PC-9 (cell line): Measurements from ENCODE around the gene ACSS3. TPM values are rescaled to one million over a fixed set of nuclear protein-coding genes. Genes with fewer than 3 reads are reported as not detected.
"Not testable (repeated sequence)": the region's sequence is repeated elsewhere in the genome, so short reads cannot be mapped to it uniquely, and the experiment has no call there.

Source experiments
- BruUV-seq: library from RNA; stranded (reverse); fragments of 400-500 nt; replicated peaks from 2 replicates; lab custom pipeline; 2021; lab: Mats Ljungman, UMichigan
- CTCF ChIA-PET: fragments of 300-600 bp; sonication (Branson Sonifier 250); formaldehyde crosslinking; loops from one replicate; lab custom pipeline; 2022; ENCODE audit warnings: antibody characterized with exemption; lab: Charles Lee
- POLR2A ChIA-PET: fragments of 300-600 bp; sonication (Branson Sonifier 250); formaldehyde crosslinking; loops from one replicate; lab custom pipeline; 2022; ENCODE audit warnings: antibody characterized with exemption; ENCODE audit not compliant: unreplicated experiment; lab: Charles Lee
- DNase-seq, 2 experiments: peaks; one replicate each; pipeline versions ENCODE4 v3.0.0 to v3.0.0-alpha.2; 2015 to 2022; ENCODE audit warnings: mixed read lengths in 1 of 2
- H2AFZ ChIP-seq: fragments of 200-600 bp; sonication (generic); 2 replicates; pipeline ENCODE4 v1.8.1; 2017; ENCODE audit warnings: antibody characterized with exemption
- H3F3A ChIP-seq: fragments of 200-600 bp; sonication (generic); 2 replicates; pipeline ENCODE4 v1.8.1; 2017; ENCODE audit warnings: antibody characterized with exemption, mild to moderate bottlenecking, low read depth; ENCODE audit not compliant: insufficient read depth
- H3K27ac ChIP-seq: fragments of 200-600 bp; sonication (generic); 2 replicates; pipeline ENCODE4 v1.6.1; 2016; ENCODE audit warnings: mixed run types
- H3K27me3 ChIP-seq: fragments of 200-600 bp; sonication (generic); 2 replicates; pipeline ENCODE4 v1.6.1; 2016; ENCODE audit warnings: low read depth, mixed run types; ENCODE audit not compliant: insufficient read depth
- H3K36me3 ChIP-seq: fragments of 200-600 bp; sonication (generic); 2 replicates; pipeline ENCODE4 v1.6.1; 2016; ENCODE audit warnings: low read depth, mixed run types
- H3K4me1 ChIP-seq: fragments of 200-600 bp; sonication (generic); replicated peaks from 2 replicates; pipeline ENCODE4 v1.6.1; 2016; ENCODE audit warnings: mixed run types; ENCODE audit not compliant: insufficient read depth
- H3K4me2 ChIP-seq: fragments of 200-600 bp; sonication (generic); 2 replicates; pipeline ENCODE4 v1.6.1; 2017; ENCODE audit warnings: mixed run types
- H3K4me3 ChIP-seq: fragments of 200-600 bp; sonication (generic); 2 replicates; pipeline ENCODE4 v1.6.1; 2016; ENCODE audit warnings: mixed run types
- H3K79me2 ChIP-seq: fragments of 200-600 bp; sonication (generic); 2 replicates; pipeline ENCODE4 v1.6.1; 2017; ENCODE audit warnings: low read depth, mixed run types
- H3K9me2 ChIP-seq: fragments of 200-600 bp; sonication (generic); 2 replicates; pipeline ENCODE4 v1.8.1; 2017; ENCODE audit warnings: mild to moderate bottlenecking; ENCODE audit not compliant: insufficient read depth
- H3K9me3 ChIP-seq: fragments of 200-600 bp; sonication (generic); 2 replicates; pipeline ENCODE4 v1.8.1; 2016; ENCODE audit warnings: low read depth; ENCODE audit not compliant: insufficient read depth
- H4K20me1 ChIP-seq: fragments of 200-600 bp; sonication (generic); 2 replicates; pipeline ENCODE4 v1.8.1; 2017; ENCODE audit not compliant: insufficient read depth
- EZH2 ChIP-seq: fragments of 200-600 bp; sonication (generic); IDR thresholded peaks from 2 replicates; pipeline ENCODE4 v1.8.0; 2017; ENCODE audit warnings: antibody characterized with exemption, low read depth
- intact Hi-C: fragments of 100-400 bp; cut with micrococcal nuclease; formaldehyde crosslinking; loops from one replicate; pipeline ENCODE4 v1.10.0; 2022; ENCODE audit not compliant: unreplicated experiment
- total RNA-seq: library from RNA; stranded (reverse); gene quantifications from 2 replicates; pipeline ENCODE4 v1.2.3, GENCODE V29; 2021
- TF ChIP-seq, protein P1 (sequence below): fragments of 200-600 bp; sonication (generic); conservative IDR thresholded peaks from 2 replicates; pipeline ENCODE4 v1.6.1; 2017; ENCODE audit warnings: mixed run types, antibody characterized with exemption, mild to moderate bottlenecking, moderate library complexity

Gene ACSS3
- total RNA-seq, 1 experiment from 2014 or later, result 8.5 TPM

DNA sequence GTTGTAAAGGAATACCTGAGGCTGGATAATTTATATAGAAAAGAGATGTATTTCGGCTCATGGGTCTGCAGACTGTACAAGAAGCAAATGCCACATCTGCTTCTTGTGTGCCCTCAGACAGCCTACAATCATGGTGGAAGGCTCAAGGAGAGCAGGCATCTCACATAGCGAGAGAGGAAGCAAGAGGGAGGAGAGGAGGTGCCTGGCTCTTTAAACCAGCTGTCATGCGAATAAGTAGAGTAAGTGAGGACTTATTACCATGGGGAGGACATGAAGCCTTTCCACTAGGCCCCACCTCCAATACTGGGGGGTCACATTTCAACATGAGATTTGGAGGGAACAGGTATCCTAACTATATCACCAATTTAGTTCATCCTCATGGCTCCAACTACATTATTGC is 118.7 kb downstream of the ACSS3 start:
- BruUV-seq, result no TSS peak
- intact Hi-C loops, result no loop called here

DNA sequence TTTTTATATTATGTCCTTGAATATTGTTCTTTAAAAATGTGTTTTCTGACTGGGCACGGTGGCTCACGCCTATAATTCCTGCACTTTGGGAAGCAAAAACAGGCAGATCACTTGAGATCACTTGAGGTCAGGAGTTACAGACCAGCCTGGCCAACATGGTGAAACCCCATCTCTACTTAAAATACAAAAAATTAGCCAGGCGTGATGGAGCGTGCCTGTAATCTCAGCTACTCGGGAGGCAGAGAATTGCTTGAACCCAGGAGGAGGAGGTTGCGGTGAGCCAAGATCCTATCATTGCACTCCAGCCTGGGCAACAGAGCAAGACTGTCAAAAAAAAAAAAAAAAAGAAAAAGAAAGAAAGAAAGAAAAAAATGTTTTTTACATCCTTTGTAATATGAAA is 122.7 kb downstream of the ACSS3 start:
- H3K27me3 ChIP-seq, H3F3A ChIP-seq, H3K36me3 ChIP-seq, DNase-seq, H3K79me2 ChIP-seq, BruUV-seq, H3K4me2 ChIP-seq, CTCF ChIA-PET, H3K9me2 ChIP-seq, H2AFZ ChIP-seq, H3K27ac ChIP-seq, H3K4me3 ChIP-seq, POLR2A ChIA-PET, intact Hi-C loops, H3K9me3 ChIP-seq, H4K20me1 ChIP-seq, H3K4me1 ChIP-seq: not testable (repeated sequence)

More for the DNA sequence above, 118.7 kb downstream of the ACSS3 start:
- H3K9me2 ChIP-seq, result no peaks in the 10 kb centered on the region; the same call in 1 of the 2 replicates
- no peaks in the 10 kb centered on the region for H3F3A ChIP-seq
- H3K36me3 ChIP-seq, result no peaks in the 10 kb centered on the region
- H3K4me3 ChIP-seq, result no peak overlapping the region
- no peaks in the 10 kb centered on the region for H3K9me3 ChIP-seq
- H3K4me2 ChIP-seq, result no peak overlapping the region
- H3K27ac ChIP-seq, result no peak overlapping the region
- DNase-seq, result no peak
- H4K20me1 ChIP-seq, result no peaks in the 10 kb centered on the region
- TF ChIP-seq EZH2, result no peak
- TF ChIP-seq, protein P1, sequence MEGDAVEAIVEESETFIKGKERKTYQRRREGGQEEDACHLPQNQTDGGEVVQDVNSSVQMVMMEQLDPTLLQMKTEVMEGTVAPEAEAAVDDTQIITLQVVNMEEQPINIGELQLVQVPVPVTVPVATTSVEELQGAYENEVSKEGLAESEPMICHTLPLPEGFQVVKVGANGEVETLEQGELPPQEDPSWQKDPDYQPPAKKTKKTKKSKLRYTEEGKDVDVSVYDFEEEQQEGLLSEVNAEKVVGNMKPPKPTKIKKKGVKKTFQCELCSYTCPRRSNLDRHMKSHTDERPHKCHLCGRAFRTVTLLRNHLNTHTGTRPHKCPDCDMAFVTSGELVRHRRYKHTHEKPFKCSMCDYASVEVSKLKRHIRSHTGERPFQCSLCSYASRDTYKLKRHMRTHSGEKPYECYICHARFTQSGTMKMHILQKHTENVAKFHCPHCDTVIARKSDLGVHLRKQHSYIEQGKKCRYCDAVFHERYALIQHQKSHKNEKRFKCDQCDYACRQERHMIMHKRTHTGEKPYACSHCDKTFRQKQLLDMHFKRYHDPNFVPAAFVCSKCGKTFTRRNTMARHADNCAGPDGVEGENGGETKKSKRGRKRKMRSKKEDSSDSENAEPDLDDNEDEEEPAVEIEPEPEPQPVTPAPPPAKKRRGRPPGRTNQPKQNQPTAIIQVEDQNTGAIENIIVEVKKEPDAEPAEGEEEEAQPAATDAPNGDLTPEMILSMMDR, result no peak
- no peaks in the 10 kb centered on the region for H3K27me3 ChIP-seq
- H2AFZ ChIP-seq, result no peak overlapping the region
- CTCF ChIA-PET, result no interaction called here
- H3K4me1 ChIP-seq, result no peaks in the 10 kb centered on the region
- POLR2A ChIA-PET, result no interaction called here
- no peaks in the 10 kb centered on the region for H3K79me2 ChIP-seq

DNA sequence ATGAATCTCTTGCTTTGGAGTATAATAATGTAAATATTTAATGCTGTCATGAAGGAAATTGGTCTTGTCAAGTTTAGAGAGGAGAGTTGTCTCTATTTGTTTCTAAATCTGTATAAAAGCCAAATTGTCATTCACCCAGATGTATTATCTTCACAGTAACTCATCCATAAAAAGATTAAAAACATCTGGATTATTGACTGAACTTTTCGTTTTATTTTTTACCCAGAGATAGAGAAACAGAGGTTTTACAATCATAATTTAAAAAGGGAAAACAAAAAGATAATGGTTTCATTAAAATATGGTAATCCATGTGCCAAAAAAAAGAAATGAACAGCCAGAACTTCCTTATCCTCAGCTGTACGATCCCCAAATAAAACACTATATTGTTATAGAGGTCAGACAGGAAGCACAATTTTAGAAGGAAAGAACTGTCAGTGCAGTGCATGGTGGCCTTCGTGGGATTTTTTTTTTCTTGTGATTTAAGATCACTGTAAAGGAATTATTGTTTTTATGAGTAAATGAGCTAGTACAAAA is 125.9 kb downstream of the ACSS3 start:
- intact Hi-C loops, result no loop called here
- Histone ChIP-seq H3K4me3 (no peak overlapping the region), H3K79me2 (no peaks in the 10 kb centered on the region), H3K27me3 (no peaks in the 10 kb centered on the region), H3F3A (no peaks in the 10 kb centered on the region), H3K9me3 (no peaks in the 10 kb centered on the region), H3K9me2 (no peaks in the 10 kb centered on the region), H3K4me2 (no peak overlapping the region), H3K27ac (no peak overlapping the region), H4K20me1 (no peaks in the 10 kb centered on the region), H3K4me1 (no peaks in the 10 kb centered on the region), H2AFZ (no peak overlapping the region), H3K36me3 (no peaks in the 10 kb centered on the region)
- BruUV-seq, result no TSS peak
- DNase-seq, result no peak
- TF ChIP-seq, protein P1, result no peak
- TF ChIP-seq EZH2, result no peak
- ChIA-PET POLR2A (no interaction called here), CTCF (no interaction called here)

DNA sequence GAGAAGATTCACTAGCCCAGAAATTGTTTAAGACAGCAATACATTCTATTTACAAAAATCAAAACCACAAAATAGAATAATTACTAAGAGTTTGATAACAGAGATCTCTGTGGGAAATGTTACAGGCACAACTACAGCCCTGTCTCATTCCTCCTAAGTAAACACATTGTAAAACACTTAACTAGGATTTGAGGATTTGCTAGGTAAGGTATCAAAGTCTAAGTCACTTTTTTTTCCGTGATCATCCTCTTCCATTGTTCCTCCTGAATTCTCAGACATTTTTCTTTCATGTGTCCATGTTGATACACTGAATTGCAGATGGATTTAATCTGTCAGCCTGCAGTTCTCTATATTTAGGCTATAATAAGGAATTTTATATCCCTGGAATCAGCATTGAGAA is 127.5 kb downstream of the ACSS3 start:
- intact Hi-C loops, result no loop called here
- BruUV-seq, result no TSS peak
- Histone ChIP-seq H2AFZ (no peak overlapping the region), H3K27me3 (no peaks in the 10 kb centered on the region), H4K20me1 (no peaks in the 10 kb centered on the region), H3K9me3 (no peaks in the 10 kb centered on the region), H3K36me3 (no peaks in the 10 kb centered on the region), H3K4me2 (no peak overlapping the region), H3K79me2 (no peaks in the 10 kb centered on the region), H3K27ac (no peak overlapping the region), H3K4me1 (peaks cover 12% of the 10 kb centered on the region), H3K9me2 (no peaks in the 10 kb centered on the region), H3F3A (no peaks in the 10 kb centered on the region), H3K4me3 (no peak overlapping the region)
- CTCF ChIA-PET, result no interaction called here
- DNase-seq, result no peak
- POLR2A ChIA-PET, result no interaction called here
- TF ChIP-seq, protein P1, result no peak
- TF ChIP-seq EZH2, result no peak
